HG03439 (cell line): ENCODE data around the gene C4orf36.

Experiments used
- ATAC-seq: cut with Tn5 transposase; IDR thresholded peaks from one replicate; pipeline ENCODE4 v1.9.1; 2021; ENCODE audit warnings: mild to moderate bottlenecking, moderate library complexity; ENCODE audit not compliant: unreplicated experiment

C4orf36 gene

DNA sequence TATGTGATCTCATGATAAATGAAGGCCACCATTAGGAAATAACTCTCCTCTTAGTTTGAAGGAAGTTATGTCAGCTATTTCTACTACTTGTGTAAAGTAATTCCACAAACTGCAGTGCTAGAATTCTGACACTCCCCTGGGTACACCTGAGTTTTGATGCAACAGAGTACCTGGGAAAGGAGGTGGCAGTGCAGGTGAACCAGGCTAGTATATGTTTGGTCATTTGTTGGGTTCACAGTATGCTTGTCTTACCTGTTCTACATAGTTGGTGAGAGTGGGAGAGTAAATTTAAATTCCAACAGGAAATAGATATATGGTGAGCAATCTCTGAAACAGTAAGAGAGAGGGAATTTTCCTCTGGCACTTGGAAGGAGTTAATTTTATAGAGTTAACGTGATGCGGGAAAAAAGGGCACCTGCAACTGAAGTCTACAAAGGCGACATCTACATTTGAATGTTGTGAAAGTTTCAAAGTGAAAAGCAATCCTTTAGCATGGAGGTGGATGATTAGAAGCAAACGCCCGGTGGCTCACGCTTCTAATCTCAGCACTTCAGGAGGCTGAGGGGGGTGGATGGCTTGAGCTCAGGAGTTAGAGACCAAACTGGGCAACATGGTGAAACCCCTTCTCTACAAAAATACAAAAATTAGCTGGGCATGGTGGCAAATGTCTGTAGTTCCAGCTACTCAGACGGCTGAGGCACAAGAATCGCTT lies 34.7 kb downstream of the C4orf36 start:
- no peak for ATAC-seq

DNA sequence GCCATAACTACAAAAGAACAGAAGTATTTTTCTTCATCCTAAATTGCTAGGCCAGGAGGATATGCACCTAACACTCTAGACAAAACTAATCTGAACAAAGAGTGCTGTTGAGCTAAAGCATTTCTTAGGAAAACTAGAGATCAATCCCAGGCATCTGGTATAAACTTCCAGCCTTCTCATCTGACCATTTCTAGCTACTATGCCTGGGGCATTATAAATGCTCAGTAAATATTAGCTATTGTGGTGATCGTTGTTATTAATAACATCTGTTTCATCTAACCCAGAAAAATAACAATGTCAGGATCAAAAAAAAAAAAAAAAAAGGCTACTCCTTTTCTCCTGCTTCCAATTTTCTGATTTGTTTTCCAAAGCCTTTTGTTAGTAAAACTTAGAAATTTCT lies 35.3 kb downstream of the C4orf36 start:
- no peak for ATAC-seq

DNA sequence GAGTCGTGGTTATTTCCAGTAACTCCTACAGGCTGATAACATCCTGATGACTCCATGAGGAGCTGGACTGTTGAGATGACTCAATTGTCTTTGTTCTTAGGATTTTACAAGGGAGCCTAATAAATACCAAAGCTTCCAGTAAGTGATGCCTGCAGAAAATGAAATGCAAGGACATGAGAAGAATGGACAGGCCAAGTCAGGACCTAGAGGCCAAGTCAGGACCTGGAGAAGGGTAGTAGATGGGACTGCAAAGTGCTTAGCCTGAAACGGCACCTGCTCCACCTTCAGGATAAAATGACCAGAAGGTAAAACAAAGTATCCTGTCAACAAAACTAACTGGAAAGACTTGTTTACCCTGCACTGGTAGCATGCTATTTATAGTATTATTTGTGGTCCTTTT lies 36.6 kb downstream of the C4orf36 start:
- no peak for ATAC-seq

DNA sequence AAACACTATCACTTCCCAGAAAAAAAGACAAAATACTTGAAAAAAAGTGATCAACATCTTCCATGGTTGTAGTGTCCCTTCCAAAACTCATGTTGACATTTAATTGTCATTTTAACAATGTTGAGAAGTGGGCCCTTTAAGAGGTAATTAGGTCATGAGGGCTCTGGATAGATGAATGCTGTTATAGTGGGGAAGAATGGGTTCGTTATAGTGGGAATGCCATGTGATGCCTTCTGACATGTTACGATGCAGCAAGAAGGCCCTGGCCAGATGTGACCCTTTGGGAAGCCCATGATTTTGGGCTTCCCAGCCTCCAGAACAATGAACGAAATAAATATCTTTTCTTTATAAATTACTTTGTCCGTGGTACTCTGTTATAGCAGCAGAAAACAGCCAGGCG lies 39.0 kb downstream of the C4orf36 start:
- no peak for ATAC-seq

DNA sequence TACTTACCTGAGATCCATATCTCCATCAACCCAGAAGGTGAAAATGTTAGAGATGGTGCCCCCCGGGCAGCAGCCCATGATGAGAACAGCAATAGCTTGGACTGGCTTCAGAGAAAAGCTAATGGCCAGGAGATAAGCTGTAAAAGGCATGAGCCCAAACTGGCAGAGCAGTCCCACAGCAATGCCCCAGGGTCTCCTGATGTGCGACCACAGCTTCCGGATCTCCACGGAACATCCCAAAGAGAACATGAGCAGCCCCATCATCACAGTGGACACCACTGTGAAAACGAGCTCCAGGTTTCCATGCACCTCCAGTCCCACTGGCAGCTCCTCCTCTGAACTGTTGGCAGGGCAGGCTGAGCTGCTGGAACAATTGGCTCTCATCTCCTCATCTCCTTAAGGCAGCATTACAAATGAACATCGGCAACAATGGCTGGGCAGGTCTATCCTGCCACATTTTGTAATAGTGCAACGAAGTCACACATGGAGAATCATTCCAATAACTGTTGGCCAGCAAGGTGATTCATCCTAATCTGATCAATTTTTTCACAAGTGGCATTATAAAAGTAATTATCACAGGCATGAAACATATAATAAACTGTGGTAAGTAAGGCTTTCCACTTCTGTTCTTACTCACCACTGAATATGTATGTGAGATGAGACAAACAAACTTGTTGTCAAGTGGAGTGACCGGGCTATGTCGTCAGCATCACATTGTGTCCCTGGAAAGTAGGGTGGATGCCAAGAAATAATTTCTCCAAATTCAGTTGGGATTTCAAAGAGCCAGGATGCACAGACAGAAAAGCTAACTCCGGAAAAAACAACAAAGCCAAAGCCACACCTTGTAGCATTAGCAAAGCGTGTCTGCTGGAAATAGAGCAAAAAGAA lies 43.2 kb downstream of the C4orf36 start, which contains the start of gene SLC10A6:
TSS of gene SLC10A6 (minus strand) at position 653 of the 888 bp plus-strand sequence. CDS start at position 384, 269 bp downstream.
- no peak for ATAC-seq

DNA sequence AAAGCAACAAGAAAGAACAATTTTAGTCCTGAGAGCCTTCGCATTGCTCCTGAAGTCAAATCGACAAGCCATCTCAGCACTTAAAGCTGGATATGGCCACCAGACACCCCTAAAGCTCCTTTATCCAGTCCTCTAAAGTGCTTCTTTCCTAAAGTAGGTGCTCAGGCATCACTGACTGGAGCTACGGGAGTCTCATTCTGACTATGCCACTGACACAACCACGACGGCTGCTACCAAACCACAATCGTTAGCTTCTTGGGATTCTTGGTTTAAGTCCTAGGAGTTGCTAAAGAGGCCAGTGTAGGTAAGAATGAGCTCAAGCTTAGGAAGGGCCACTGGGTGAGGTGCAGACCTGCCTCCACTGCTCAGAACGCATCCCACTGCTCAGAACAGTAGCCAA lies 44.1 kb downstream of the C4orf36 start:
- no peak for ATAC-seq

DNA sequence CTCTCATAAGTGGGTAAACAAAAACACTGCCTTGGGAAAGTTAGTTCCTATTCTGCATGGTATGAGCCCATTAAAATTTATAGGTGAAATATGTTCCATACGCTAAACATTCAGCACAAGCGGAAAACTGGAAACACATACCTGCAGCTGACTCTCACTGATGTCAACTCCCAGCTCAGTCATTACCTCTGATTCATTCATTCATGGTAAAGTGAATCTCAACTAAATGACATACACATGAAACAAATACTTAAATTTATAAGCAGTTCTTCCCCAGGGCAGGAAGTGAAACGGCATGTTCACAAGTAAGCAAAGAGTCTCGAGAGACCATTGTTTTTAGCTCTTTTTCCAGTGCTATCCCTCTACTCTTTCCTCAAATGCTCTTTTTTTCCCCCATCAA lies 44.7 kb downstream of the C4orf36 start:
- no peak for ATAC-seq

DNA sequence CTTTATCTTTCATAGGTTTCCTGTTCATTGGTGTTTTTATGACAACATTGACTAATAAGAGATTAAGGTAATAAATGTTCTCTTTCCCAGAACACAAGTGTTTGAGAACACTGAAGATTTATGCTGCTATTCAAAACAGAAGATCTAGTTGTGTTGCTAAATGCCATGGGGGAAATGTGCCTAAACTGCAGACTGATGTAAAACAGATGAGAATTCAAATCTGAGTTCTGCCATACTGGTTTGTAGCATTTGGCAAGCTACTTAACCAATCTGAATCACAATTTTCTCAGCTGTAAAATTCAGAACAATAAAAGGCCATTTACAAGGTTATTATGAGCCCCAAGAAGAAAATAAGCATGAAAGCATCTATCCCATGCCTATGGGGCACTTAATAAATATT lies 45.3 kb downstream of the C4orf36 start:
- no peak for ATAC-seq

DNA sequence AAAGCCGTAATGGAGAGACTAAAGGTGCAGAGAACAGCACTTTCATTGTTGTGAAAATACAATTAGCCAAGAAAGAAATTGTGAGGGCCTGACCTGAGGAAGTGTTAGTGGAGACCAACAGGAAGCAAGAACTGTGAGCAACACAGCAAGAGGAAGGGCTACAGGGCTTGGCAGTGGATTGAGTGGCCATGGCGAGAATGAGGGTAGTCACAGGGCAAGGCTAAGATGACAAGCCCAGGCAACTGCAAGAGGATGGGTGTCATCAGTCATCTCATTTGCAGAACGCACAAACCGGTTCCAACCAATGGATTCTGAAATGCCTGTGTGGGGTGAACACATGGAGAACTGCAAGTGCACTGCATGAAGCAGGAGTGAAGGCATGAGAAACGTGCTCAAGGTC lies 46.6 kb downstream of the C4orf36 start:
- ATAC-seq = no peak

DNA sequence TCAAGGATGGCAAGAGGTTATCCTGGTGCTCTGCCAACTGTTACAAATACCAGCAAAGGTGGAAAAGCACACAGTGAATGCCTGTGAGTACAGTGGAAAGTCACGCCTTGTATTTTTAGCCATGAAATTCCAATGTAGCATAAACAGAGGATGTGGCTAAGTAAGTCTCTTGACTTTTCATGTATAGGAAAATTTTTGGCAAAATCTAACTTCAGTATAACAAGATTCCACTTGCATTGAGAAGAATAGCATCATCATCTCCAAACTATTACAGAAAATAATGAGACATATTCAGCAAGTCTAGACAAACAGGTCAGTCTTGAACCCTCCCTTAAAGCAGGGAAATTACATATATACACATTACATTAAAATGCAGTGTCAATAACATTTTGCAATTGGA lies 50.9 kb downstream of the C4orf36 start:
- ATAC-seq = no peak

DNA sequence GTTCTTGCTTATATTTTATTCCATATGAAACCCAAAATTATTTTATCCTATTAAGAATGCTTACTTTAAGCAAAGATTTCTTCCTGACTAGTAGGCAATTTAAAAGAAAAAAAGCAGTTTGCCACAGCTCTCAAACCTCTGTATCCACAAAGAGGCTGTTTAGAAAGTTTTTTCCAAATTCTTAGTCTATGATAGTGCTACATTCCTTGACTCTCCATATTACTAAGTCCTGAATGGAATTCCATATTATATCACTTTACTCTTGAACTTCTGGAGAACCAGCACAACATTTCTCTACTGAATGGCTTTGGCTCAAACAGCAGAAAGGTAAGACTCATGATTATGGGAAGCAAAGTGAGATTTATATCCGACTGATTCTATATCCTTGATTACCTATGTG lies 51.4 kb downstream of the C4orf36 start:
- ATAC-seq = no peak

DNA sequence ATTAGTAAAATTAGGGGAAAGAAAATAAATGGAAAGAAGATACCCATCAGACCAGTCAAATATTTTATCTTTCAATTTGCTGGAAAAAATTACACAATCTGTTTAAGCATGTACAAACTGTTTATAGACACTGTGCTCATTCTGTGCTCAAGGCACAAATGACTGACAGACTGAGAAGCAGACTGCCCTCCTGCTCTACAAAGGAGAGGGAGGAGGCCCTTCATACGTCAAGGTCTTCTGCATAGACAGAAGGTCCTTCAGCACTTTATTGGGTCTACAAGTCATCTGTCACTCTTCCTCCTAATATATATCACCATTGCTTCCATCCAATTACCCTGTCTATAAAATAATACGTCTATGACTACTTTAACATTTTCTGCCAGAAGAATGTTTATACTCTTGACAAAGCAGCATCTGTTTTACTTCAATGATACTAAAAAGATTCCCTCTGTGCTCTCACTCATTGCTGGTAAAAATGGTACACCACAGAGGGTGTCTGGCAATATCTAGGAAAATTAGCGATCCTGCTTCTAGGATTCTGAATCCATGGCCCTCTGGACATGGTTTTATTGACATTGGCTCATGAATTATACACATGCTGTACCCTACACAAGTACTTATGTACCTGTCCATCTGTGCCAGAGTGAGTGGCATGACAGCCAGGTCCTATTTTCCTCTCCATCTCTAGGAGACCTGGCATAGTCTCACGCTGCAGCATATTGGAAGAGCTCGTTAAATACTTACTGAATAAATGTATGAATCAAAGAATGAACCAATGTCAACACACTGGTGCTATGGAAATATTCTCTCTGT lies 54.3 kb downstream of the C4orf36 start:
- ATAC-seq = no peak

DNA sequence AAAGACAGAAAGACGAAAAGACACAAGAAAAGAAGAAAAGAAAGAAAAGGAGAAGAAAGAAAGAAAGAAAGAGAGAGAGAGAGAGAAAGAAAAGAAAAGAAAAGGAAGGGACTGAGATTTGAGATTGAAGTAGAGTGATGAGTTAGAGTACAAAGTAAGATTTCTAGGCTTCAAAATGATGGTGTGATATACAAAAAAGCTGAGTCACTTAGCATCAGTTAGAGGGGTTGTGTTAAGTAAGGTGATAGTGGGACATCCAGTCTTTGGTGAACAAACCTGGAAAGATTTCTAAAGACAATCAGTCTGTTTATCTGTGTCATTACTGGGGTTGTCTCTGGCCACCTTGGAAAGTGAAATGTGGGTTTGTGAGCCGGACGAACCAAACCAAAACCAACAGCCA lies 56.5 kb downstream of the C4orf36 start:
- no peak for ATAC-seq

DNA sequence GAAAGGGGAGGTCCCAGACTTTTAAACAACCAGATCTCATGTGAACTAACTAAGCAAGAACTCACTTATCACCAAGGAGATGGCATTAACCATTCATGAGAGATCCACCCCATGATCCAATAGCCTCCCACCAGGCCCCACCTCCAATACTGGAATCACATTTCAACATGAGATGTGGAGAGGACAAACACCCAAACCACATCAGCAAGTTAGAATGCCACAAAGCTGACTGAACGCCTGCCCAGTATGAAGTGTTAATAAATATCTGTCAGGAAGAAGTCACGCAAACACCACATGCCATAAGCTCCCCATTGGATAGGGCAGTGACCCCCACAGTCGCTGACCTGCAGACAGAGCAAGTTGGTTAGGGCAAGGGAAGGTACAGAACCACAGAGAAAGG lies 57.3 kb downstream of the C4orf36 start:
- no peak for ATAC-seq

DNA sequence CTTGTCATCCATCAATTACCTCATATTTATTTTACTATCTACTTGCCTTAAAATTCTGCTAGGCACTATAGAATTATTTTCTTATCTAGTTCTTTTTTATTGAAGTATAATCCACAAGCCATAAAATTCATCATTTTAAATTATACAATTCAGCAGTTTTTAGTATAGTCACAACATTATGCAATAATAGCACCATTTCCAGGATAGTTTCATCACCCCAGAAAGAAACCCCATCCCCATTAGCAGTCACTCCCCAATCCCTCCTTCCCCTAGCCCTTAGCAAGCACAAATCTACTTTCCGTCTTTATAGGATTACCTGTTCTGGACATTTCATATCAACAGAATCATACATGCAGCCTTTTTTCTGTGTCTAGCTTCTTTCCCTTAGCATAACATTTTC lies 58.6 kb downstream of the C4orf36 start:
- ATAC-seq = no peak

DNA sequence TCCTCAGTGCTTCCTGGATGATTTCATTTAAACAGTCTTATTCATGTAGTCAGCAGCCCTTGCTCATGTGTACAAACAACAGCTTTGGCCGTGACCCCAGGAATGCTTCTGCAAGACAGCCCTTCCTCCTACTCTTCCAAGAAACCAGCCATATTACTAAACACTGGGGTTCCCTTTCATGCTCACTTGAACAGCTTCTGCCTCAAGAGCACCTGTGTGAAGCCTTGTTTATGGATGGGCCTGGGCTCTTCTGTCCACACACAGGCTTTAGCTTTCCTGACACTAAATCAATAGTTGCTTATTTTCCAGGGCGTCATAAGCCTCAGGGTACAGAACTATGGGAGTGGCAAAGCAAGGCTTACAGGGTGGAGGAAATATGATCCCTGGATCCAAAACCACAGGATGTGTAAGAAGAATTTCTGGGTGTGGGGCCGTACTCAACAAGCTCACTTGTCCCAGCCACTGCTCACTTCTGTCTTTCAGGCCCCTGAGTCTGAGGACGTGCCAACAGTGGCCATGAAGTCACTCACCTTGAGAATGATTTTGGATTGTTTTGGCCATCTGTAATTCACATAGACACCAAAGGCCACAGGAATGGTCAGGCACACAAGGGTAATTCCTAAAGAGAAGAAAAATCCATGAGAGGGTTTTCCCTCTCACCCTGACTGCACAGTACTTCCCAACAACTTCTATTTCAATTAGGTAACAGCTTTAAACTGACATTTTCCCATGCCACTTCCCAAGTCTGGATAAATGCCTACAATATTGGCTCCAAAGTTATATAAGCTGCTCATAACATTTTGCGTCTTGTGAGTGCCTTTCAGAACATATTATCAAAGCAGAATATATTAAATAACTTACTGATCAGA lies 60.7 kb downstream of the C4orf36 start:
- no peak for ATAC-seq
